ENCODE results near the gene NAT14.
"Not testable (repeated sequence)": the region's sequence is repeated elsewhere in the genome, so short reads cannot be mapped to it uniquely, and the experiment has no call there.

NAT14 gene

DNA sequence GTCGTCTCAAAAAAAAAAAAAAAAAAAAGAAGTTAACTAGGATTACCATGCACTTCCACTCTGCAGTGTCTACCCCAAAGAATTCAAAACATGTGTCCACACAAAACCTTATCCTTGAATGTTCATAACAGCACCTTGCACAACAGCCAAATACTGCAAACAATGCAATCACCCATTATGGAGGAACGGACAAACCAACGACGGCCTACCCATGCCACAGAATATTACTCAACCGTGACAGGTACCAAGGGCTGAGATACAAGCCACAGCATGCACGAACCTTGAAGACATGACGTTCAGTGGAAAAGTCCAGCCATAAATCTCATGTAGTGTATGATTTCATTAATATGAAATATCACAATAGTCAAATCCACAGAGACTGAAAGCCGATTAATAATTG, 38.9 kb upstream of the NAT14 start:
- Histone ChIP-seq H3K36me3 (ENCODE audit: control insufficient read depth, insufficient read depth, low read length) (no peaks in the 10 kb centered on the region), H3K27ac (ENCODE audit: low read depth, low read length) (no peak overlapping the region), H3K9ac (ENCODE audit: low read length) (no peak overlapping the region), H3K27me3 (ENCODE audit: control insufficient read depth, insufficient read depth, low read length) (peaks cover 31% of the 10 kb centered on the region), H3K4me1 (ENCODE audit: control insufficient read depth, insufficient read depth, low read length) (no peaks in the 10 kb centered on the region), H3K4me3 (ENCODE audit: low read length) (no peak overlapping the region)

- no peak overlapping the region for H3K4me3 ChIP-seq (ENCODE audit: low read length)
- H3K36me3 ChIP-seq (ENCODE audit: control insufficient read depth, insufficient read depth, low read length): no peaks in the 10 kb centered on the region
- no peak overlapping the region for H3K9ac ChIP-seq (ENCODE audit: low read length)
- H3K27me3 ChIP-seq (ENCODE audit: control insufficient read depth, insufficient read depth, low read length): peaks cover 37% of the 10 kb centered on the region
- no peak overlapping the region for H3K27ac ChIP-seq (ENCODE audit: low read depth, low read length)
- H3K4me1 ChIP-seq (ENCODE audit: control insufficient read depth, insufficient read depth, low read length): peaks cover 3% of the 10 kb centered on the region
These were observed 37.4 kb upstream of the NAT14 start for GRCh38 chr19:55447421-55448174.

- not testable (repeated sequence) for H3K9ac ChIP-seq (ENCODE audit: low read length); H3K4me1 ChIP-seq (ENCODE audit: control insufficient read depth, insufficient read depth, low read length); H3K4me3 ChIP-seq (ENCODE audit: low read length); H3K36me3 ChIP-seq (ENCODE audit: control insufficient read depth, insufficient read depth, low read length); H3K27ac ChIP-seq (ENCODE audit: low read depth, low read length)
- peaks cover 37% of the 10 kb centered on the region for H3K27me3 ChIP-seq (ENCODE audit: control insufficient read depth, insufficient read depth, low read length)
These were observed 36.9 kb upstream of the NAT14 start for GRCh38 chr19:55448175-55448490.

GRCh38 chr19:55449469-55449868, 35.5 kb upstream of the NAT14 start:
- Histone ChIP-seq H3K9ac (ENCODE audit: low read length) (no peak overlapping the region), H3K4me3 (ENCODE audit: low read length) (no peak overlapping the region), H3K27me3 (ENCODE audit: control insufficient read depth, insufficient read depth, low read length) (peaks cover 26% of the 10 kb centered on the region), H3K36me3 (ENCODE audit: control insufficient read depth, insufficient read depth, low read length) (no peaks in the 10 kb centered on the region), H3K27ac (ENCODE audit: low read depth, low read length) (no peak overlapping the region), H3K4me1 (ENCODE audit: control insufficient read depth, insufficient read depth, low read length) (peaks cover 3% of the 10 kb centered on the region)

DNA sequence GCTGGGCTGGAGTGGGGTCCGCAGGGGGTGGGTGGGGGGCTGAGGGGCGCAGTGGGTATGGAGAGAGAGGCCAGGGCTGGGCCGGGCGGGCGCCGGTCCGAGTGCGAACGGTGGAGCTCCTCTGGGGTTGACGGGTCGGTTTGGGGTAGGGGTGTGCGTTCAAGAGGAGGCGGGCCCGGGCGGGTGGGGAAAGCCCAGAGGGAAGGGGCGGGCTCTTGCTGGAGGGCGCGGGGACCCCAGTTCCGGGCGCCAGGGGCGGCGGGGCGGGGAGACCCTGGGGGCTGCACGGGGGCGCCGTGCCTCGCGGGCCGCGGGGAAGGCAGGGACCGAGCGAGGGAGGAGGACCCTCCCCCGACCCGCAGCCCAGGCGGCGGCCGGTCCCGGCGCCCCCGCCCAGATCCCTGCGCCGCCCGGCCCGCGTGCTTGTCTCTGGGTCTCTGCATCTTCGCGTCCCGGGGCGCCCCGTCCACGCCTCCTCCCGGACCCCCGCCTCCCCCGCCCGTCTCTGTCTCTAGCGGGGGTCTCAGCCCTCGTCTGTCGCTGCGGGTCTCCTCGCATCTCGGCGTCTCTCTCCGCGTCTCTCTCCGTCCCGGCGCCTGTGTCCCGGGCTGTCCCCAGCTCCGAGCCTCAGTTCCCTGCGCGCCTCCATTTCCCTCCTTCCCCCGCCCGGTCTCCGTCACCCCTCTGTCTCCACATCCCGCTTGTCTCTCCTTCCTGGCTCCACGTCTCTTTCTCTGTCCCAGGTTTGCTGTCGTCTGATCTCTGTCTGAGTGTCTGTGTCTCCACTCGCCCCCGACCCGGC, 33.6 kb upstream of the NAT14 start:
- no peak overlapping the region for H3K27ac ChIP-seq (ENCODE audit: low read depth, low read length)
- H3K9ac ChIP-seq (ENCODE audit: low read length): no peak overlapping the region
- H3K36me3 ChIP-seq (ENCODE audit: control insufficient read depth, insufficient read depth, low read length): peaks cover 4% of the 10 kb centered on the region
- H3K4me3 ChIP-seq (ENCODE audit: low read length): peak overlapping the region; percentile 27
- H3K4me1 ChIP-seq (ENCODE audit: control insufficient read depth, insufficient read depth, low read length): peaks cover 3% of the 10 kb centered on the region
- peaks cover 19% of the 10 kb centered on the region for H3K27me3 ChIP-seq (ENCODE audit: control insufficient read depth, insufficient read depth, low read length)

- peaks cover 5% of the 10 kb centered on the region for H3K36me3 ChIP-seq (ENCODE audit: control insufficient read depth, insufficient read depth, low read length)
These were observed 32.8 kb upstream of the NAT14 start for GRCh38 chr19:55451965-55452748.

GRCh38 chr19:55452749-55453346, 32.1 kb upstream of the NAT14 start:
- Histone ChIP-seq H3K36me3 (ENCODE audit: control insufficient read depth, insufficient read depth, low read length) (peaks cover 5% of the 10 kb centered on the region), H3K4me3 (ENCODE audit: low read length) (no peak overlapping the region), H3K4me1 (ENCODE audit: control insufficient read depth, insufficient read depth, low read length) (peaks cover 3% of the 10 kb centered on the region), H3K27ac (ENCODE audit: low read depth, low read length) (no peak overlapping the region), H3K27me3 (ENCODE audit: control insufficient read depth, insufficient read depth, low read length) (peaks cover 14% of the 10 kb centered on the region), H3K9ac (ENCODE audit: low read length) (no peak overlapping the region)

More at GRCh38 chr19:55451965-55452748, 32.8 kb upstream of the NAT14 start:
- Histone ChIP-seq H3K4me1 (ENCODE audit: control insufficient read depth, insufficient read depth, low read length) (peaks cover 3% of the 10 kb centered on the region), H3K4me3 (ENCODE audit: low read length) (no peak overlapping the region), H3K27ac (ENCODE audit: low read depth, low read length) (no peak overlapping the region), H3K27me3 (ENCODE audit: control insufficient read depth, insufficient read depth, low read length) (peaks cover 19% of the 10 kb centered on the region), H3K9ac (ENCODE audit: low read length) (no peak overlapping the region)

DNA sequence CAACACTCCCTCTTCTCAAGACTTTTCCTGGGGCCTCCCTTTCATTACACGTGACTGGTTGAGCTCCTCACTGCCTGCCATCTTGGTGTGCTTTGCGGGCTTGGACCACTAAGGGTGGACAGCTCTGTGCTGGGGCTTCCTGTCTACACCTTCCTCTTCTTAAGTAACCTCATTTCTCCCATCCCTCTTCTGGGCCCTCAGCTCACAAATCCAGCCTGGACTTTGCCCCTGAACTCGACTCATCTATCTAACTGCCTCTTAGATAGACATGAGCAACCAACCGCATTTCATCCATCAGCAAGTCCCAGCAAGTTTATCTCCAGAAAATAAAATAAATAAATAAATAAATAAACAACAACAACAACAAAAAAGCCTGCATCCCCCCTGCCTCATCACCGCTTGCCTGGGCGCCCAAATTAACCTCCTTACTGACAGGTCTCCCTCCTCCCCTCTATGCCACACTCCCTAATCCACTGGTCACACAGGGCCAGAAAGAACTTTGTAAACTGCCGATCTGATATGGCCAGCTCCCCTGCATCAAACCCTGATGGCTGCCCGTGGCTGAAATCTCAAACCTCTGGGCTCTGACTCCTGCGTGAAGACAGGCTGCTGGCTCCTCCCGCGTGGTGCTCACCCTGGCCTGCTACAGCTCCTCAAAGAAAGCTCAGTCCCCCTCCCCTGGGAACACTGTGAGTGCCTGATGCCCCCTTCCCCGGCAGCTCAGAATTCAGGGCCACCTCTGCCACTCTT, 31.3 kb upstream of the NAT14 start:
- H3K9ac ChIP-seq (ENCODE audit: low read length): no peak overlapping the region

GRCh38 chr19:55454787-55455243, 30.2 kb upstream of the NAT14 start:
- H3K27me3 ChIP-seq (ENCODE audit: control insufficient read depth, insufficient read depth, low read length): peaks cover 14% of the 10 kb centered on the region
- H3K36me3 ChIP-seq (ENCODE audit: control insufficient read depth, insufficient read depth, low read length): peaks cover 5% of the 10 kb centered on the region
- no peak overlapping the region for H3K4me3 ChIP-seq (ENCODE audit: low read length)
- no peak overlapping the region for H3K9ac ChIP-seq (ENCODE audit: low read length)
- H3K4me1 ChIP-seq (ENCODE audit: control insufficient read depth, insufficient read depth, low read length): peaks cover 6% of the 10 kb centered on the region
- H3K27ac ChIP-seq (ENCODE audit: low read depth, low read length): no peak overlapping the region

More for the DNA sequence above, 31.3 kb upstream of the NAT14 start:
- H3K4me3 ChIP-seq (ENCODE audit: low read length): no peak overlapping the region
- peaks cover 5% of the 10 kb centered on the region for H3K36me3 ChIP-seq (ENCODE audit: control insufficient read depth, insufficient read depth, low read length)
- H3K27me3 ChIP-seq (ENCODE audit: control insufficient read depth, insufficient read depth, low read length): peaks cover 14% of the 10 kb centered on the region
- H3K27ac ChIP-seq (ENCODE audit: low read depth, low read length): no peak overlapping the region
- peaks cover 3% of the 10 kb centered on the region for H3K4me1 ChIP-seq (ENCODE audit: control insufficient read depth, insufficient read depth, low read length)

DNA sequence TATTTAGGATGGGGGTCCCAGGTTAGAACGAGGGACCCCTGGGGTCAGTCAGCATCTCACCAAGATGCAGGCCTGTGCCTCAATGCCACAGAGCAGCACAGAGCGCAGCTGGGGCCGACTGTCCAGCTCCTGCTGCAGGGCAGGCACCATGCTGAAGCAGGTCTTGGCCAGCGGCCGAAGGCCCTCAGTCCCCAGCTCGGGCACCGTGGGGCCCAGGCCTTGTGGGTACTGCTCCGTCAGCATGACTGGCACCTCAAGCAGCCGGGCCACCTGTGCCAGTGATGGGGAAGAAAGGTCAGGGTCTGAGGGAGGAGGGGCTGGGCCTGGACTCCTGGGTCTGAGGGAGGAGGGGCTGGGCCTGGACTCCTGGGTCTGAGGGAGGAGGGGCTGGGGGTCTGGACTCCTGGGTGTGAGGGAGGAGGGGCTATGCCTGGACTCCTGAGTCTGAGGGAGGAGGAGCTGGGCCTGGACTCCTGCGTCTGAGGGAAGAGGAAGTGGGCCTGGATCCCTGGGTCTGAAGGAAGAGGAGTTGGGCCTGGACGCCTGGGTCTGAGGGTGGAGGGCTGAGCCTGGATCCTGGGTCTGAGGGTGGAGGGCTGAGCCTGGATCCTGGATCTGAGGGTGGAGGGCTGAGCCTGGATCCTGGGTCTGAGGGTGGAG, 29.3 kb upstream of the NAT14 start:
- H3K9ac ChIP-seq (ENCODE audit: low read length): no peak overlapping the region
- H3K27ac ChIP-seq (ENCODE audit: low read depth, low read length): no peak overlapping the region
- peaks cover 5% of the 10 kb centered on the region for H3K36me3 ChIP-seq (ENCODE audit: control insufficient read depth, insufficient read depth, low read length)
- no peak overlapping the region for H3K4me3 ChIP-seq (ENCODE audit: low read length)
- peaks cover 12% of the 10 kb centered on the region for H3K27me3 ChIP-seq (ENCODE audit: control insufficient read depth, insufficient read depth, low read length)
- H3K4me1 ChIP-seq (ENCODE audit: control insufficient read depth, insufficient read depth, low read length): peaks cover 7% of the 10 kb centered on the region

DNA sequence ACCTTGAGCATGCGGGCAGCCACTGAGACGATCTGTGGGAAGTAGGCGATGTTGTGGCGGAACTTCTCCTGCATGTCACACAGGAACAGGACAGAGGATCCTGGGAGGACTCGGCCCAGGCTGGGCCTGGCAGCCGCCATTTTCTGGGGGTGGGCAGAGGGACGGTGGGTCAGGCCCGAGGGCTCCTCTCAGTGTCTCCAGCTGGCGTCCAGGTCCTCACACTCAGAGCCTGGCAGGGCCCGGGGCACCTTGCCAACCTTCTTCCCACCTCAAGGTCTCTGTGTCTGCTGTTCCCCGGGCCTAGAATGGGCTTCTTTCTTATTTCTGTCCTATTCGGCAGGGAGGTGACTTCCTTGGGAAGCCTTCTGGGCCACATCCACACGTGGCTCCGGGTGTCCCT, 28.6 kb upstream of the NAT14 start:
- H3K27me3 ChIP-seq (ENCODE audit: control insufficient read depth, insufficient read depth, low read length): peaks cover 9% of the 10 kb centered on the region
- peaks cover 5% of the 10 kb centered on the region for H3K36me3 ChIP-seq (ENCODE audit: control insufficient read depth, insufficient read depth, low read length)
- H3K27ac ChIP-seq (ENCODE audit: low read depth, low read length): no peak overlapping the region
- no peak overlapping the region for H3K4me3 ChIP-seq (ENCODE audit: low read length)
- peaks cover 7% of the 10 kb centered on the region for H3K4me1 ChIP-seq (ENCODE audit: control insufficient read depth, insufficient read depth, low read length)
- no peak overlapping the region for H3K9ac ChIP-seq (ENCODE audit: low read length)
